ENCODE data around the gene MTHFSD. TPM values are rescaled to one million over a fixed set of nuclear protein-coding genes. Genes with fewer than 3 reads are reported as not detected.

MTHFSD gene
- total RNA-seq, 6 experiments from 2014 or later = 5.9 to 11.6 (median 9.0) TPM

- Histone ChIP-seq H3K9me3 (no peaks in the 10 kb centered on the region), H3K27me3 (peaks cover 0 to 46% of the 10 kb centered on the region in 2 donors), H3K4me3 (no peak overlapping the region), H3K27ac (no peak overlapping the region), H3K4me1 (peaks cover 0 to 22% (median 0%) of the 10 kb centered on the region in 4 donors), H3K36me3 (no peaks in the 10 kb centered on the region)
- DNase-seq (no peak), ATAC-seq (no peak)
- 12% methylated on average over 18 of the region's 27 CpGs for WGBS (ENCODE audit: insufficient coverage, low coverage, low lambda C conversion rate, missing lambda C conversion rate)
- intact Hi-C loops (cut with DNase I) = no loop called here
- TF ChIP-seq CTCF (IDR thresholded peaks at IDR 0.05) = no peak
- no peak for TF ChIP-seq POLR2A (IDR thresholded peaks at IDR 0.05)
These were observed 48.9 kb downstream of the MTHFSD start for GRCh38 chr16:86505899-86506864.

GRCh38 chr16:86505185-86505898 lies 49.7 kb downstream of the MTHFSD start:
- intact Hi-C loops (cut with DNase I) = no loop called here
- WGBS (ENCODE audit: insufficient coverage, low coverage, low lambda C conversion rate, missing lambda C conversion rate) = 3% methylated on average over 24 of the region's 67 CpGs

GRCh38 chr16:86504315-86505184 lies 50.5 kb downstream of the MTHFSD start:
- Histone ChIP-seq H3K9me3 (no peaks in the 10 kb centered on the region), H3K27ac (no peak overlapping the region), H3K4me3 (no peak overlapping the region), H3K27me3 (peaks cover 0 to 47% of the 10 kb centered on the region in 2 donors), H3K4me1 (peaks cover 0 to 15% (median 0%) of the 10 kb centered on the region in 4 donors), H3K36me3 (no peaks in the 10 kb centered on the region)
- DNase-seq (no peak), ATAC-seq (no peak)
- WGBS (ENCODE audit: insufficient coverage, low coverage, low lambda C conversion rate, missing lambda C conversion rate) = 5% methylated on average over 12 of the region's 27 CpGs
- intact Hi-C loops (cut with DNase I) = no loop called here
- TF ChIP-seq POLR2A (IDR thresholded peaks at IDR 0.05) (no peak), CTCF (IDR thresholded peaks at IDR 0.05) (no peak)

More at GRCh38 chr16:86505185-86505898, 49.7 kb downstream of the MTHFSD start:
- DNase-seq (no peak), ATAC-seq (no peak)
- Histone ChIP-seq H3K27ac (no peak overlapping the region), H3K36me3 (no peaks in the 10 kb centered on the region), H3K4me1 (peaks cover 0 to 22% (median 0%) of the 10 kb centered on the region in 4 donors), H3K9me3 (no peaks in the 10 kb centered on the region), H3K4me3 (no peak overlapping the region), H3K27me3 (peaks cover 0 to 52% of the 10 kb centered on the region in 2 donors)
- TF ChIP-seq POLR2A (IDR thresholded peaks at IDR 0.05) (no peak), CTCF (IDR thresholded peaks at IDR 0.05) (no peak)

- H3K36me3 ChIP-seq = no peaks in the 10 kb centered on the region
- 13% methylated on average over 5 of the region's 6 CpGs for WGBS (ENCODE audit: insufficient coverage, low coverage, low lambda C conversion rate, missing lambda C conversion rate)
- TF ChIP-seq CTCF (IDR thresholded peaks at IDR 0.05) (no peak), POLR2A (IDR thresholded peaks at IDR 0.05) (no peak)
- peaks cover 0 to 45% of the 10 kb centered on the region in 2 donors for H3K27me3 ChIP-seq
- ATAC-seq = no peak
- no peak overlapping the region for H3K4me3 ChIP-seq
- no peaks in the 10 kb centered on the region for H3K9me3 ChIP-seq
- H3K27ac ChIP-seq = no peak overlapping the region
- intact Hi-C loops (cut with DNase I) = no loop called here
- no peak for DNase-seq
- H3K4me1 ChIP-seq = peaks cover 0 to 7% (median 0%) of the 10 kb centered on the region in 4 donors
These were observed 51.2 kb downstream of the MTHFSD start for GRCh38 chr16:86503830-86504229.

All from right lobe of liver (tissue), 6 donors.